BJ (cell line): ENCODE measurements around the gene ZNF580. TPM values are rescaled to one million over a fixed set of nuclear protein-coding genes. Genes with fewer than 3 reads are reported as not detected.

Experiments used
- CTCF ChIA-PET: fragments of 350-600 bp; formaldehyde crosslinking; extraction: SDS; loops from one replicate; lab custom pipeline; 2021; ENCODE audit warnings: antibody characterized with exemption, inconsistent platforms; lab: Yijun Ruan, JAX
- POLR2A ChIA-PET: fragments of 300-600 bp; sonication (Branson Sonifier 250); formaldehyde crosslinking; extraction: SDS; loops from one replicate; lab custom pipeline; 2021; ENCODE audit warnings: antibody characterized with exemption; lab: Charles Lee
- DNase-seq: peaks from one replicate; pipeline ENCODE4 v3.0.0-alpha.2; 2011; ENCODE audit warnings: low read depth
- H3K27me3 ChIP-seq: 2 replicates; pipeline ENCODE4 v1.6.0; 2011; ENCODE audit warnings: low read length; ENCODE audit not compliant: control insufficient read depth, insufficient read depth
- H3K36me3 ChIP-seq: 2 replicates; pipeline ENCODE4 v1.5.1; 2011; ENCODE audit warnings: low read length; ENCODE audit not compliant: control insufficient read depth, insufficient read depth
- H3K4me3 ChIP-seq: 2 replicates; pipeline ENCODE4 v1.5.1; 2011; ENCODE audit warnings: low read depth, mild to moderate bottlenecking, control low read depth, low read length
- polyA plus RNA-seq: library from polyadenylated mRNA; depleted of rRNA; stranded (reverse); fragments of >200 nt; gene quantifications from 2 replicates; pipeline ENCODE4 v1.2.3, GENCODE V29; 2011
- TF ChIP-seq, protein P1 (sequence below): IDR thresholded peaks from 2 replicates; pipeline ENCODE4 v1.5.1; 2011; ENCODE audit warnings: low read depth, mild to moderate bottlenecking, control low read depth, inconsistent platforms, low read length, moderate library complexity; ENCODE audit not compliant: insufficient read depth

ZNF580 gene
- polyA plus RNA-seq, 1 experiment = 12.2 TPM

DNA sequence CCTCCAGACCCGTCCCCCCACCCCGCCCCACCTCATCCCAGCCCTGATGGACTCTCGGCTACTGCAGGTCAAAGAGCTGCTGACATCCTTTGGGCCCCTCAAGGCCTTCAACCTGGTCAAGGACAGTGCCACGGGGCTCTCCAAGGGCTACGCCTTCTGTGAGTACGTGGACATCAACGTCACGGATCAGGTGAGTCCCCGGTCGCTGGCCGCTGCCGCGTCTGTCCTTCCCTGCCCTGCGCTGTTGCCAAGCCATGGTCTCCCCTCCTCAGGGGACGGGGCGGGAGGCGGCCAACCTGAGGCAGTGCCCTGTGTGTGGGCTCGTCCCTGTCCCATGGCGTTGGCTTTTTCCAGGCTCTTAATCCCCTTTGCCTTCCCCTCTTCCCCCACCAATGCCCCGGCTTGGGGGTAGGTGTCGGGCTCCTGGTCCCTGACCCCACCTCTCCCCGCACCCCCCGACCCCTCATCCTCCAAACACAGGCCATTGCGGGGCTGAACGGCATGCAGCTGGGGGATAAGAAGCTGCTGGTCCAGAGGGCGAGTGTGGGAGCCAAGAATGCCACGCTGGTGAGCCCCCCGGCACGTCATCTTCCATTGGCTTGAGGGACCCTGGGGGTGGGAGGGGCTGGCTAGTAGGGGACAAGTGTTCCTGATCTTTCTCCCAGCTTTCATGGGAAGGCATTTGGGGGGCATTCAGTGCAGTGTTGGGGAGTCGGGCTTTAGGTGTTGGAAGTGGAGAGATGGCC lies 28.0 kb downstream of the ZNF580 start:
- no peak overlapping the region for H3K4me3 ChIP-seq
- ChIA-PET POLR2A (no interaction called here), CTCF (no interaction called here)
- H3K27me3 ChIP-seq = no peaks in the 10 kb centered on the region
- peaks cover 47% of the 10 kb centered on the region for H3K36me3 ChIP-seq
- TF ChIP-seq, protein P1, sequence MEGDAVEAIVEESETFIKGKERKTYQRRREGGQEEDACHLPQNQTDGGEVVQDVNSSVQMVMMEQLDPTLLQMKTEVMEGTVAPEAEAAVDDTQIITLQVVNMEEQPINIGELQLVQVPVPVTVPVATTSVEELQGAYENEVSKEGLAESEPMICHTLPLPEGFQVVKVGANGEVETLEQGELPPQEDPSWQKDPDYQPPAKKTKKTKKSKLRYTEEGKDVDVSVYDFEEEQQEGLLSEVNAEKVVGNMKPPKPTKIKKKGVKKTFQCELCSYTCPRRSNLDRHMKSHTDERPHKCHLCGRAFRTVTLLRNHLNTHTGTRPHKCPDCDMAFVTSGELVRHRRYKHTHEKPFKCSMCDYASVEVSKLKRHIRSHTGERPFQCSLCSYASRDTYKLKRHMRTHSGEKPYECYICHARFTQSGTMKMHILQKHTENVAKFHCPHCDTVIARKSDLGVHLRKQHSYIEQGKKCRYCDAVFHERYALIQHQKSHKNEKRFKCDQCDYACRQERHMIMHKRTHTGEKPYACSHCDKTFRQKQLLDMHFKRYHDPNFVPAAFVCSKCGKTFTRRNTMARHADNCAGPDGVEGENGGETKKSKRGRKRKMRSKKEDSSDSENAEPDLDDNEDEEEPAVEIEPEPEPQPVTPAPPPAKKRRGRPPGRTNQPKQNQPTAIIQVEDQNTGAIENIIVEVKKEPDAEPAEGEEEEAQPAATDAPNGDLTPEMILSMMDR = no peak
- no peak for DNase-seq

DNA sequence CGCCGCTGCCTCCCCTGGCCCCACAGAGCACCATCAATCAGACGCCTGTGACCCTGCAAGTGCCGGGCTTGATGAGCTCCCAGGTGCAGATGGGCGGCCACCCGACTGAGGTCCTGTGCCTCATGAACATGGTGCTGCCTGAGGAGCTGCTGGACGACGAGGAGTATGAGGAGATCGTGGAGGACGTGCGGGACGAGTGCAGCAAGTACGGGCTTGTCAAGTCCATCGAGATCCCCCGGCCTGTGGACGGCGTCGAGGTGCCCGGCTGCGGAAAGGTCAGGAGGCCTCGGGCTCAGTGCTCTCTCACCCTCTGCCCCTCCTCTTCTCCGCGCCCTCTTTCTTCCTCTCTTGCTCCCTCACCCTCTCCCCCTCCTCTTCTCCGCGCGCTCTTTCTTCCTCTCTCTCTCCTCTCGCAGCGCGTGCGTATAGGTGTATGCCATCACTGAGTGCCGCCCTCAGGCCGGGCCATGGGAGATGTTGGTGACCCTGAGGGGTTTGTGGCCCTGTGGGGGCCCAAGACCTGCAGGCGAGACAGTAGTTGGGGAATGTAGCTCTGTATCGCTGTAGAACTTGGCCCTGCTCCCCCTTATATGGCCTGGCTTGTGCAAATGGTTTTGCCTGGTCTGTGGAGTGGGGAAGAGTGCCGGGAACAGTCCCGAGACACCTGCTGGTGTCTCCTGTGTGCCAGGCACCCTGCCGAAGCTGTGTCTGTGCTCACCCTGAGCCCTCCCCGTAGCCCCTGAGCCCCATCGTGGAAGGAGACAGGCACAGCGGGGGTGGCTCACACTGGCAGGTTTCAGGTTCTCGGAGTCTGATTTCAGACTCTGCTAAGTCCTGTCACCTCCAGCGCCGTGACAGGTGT lies 28.8 kb downstream of the ZNF580 start:
- TF ChIP-seq, protein P1 = no peak
- ChIA-PET POLR2A (no interaction called here), CTCF (no interaction called here)
- no peak overlapping the region for H3K4me3 ChIP-seq
- peaks cover 40% of the 10 kb centered on the region for H3K36me3 ChIP-seq
- DNase-seq = no peak
- H3K27me3 ChIP-seq = no peaks in the 10 kb centered on the region

DNA sequence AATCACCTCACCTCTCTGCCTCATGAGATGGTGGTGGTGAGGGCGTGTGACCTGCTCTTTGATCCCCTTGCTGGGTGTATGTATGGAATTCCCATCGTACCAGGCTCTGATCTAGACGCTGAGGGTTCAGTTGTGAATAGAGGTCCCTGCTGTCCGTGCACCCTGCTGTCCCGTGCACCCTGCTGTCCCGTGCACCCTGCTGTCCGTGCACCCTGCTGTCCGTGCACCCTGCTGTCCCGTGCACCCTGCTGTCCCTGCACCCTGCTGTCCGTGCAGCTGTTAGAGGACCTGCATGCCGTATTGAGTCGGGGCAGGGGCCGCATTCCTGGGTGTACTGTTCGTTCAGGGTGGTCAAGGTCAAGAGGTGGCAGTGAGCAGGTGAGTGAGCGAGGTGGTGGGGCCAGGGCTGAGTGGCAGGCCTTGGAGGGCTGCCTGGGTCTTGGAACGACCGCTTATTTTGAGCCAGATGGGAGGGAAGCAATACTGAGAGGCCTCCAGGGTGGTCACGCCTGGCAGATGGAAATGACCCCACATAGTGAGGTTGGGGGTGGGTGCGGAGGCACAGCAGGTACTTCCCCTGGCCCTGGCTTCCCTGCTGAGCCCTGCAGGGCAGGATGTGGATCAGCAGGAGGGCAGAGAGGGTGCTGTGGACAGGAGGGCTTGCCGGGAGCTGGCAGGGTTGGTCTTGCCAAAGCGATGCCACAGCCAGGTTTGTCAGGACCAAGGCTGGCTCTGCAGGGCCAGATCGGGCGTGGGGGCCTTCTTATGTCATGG lies 29.7 kb downstream of the ZNF580 start:
- ChIA-PET POLR2A (no interaction called here), CTCF (interaction anchor here (1.2 to 2.0 kb wide), 7 partner anchors 8 to 38 kb away, joined by 4 to 17 read pairs (median 5); partner anchors contain the start of gene U2AF2)
- no peaks in the 10 kb centered on the region for H3K27me3 ChIP-seq
- H3K36me3 ChIP-seq = peaks cover 40% of the 10 kb centered on the region
- H3K4me3 ChIP-seq = no peak overlapping the region
- DNase-seq = no peak
- TF ChIP-seq, protein P1 = no peak

DNA sequence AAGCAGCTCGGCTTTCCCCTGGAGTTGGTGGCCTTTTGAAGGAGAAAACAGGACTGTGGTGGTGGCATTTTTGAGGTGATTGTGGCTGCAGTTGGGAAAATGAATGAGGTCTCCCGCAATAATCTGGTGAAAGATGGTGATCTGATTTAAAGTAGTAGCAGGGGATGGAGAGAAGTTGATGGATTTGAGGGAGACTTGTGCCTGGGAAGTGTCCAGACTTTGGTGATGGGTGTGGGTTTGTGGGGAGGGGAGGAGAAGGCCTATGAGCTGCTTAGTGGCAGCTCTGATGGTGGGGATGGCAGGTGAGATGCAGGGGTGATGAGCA lies 30.2 kb downstream of the ZNF580 start:
- CTCF ChIA-PET = interaction anchor here (1.0 to 2.0 kb wide), 11 partner anchors 9 to 45 kb away, joined by 3 to 17 read pairs (median 4); partner anchors contain the start of genes CCDC106 and U2AF2
- Histone ChIP-seq H3K27me3 (no peaks in the 10 kb centered on the region), H3K4me3 (no peak overlapping the region), H3K36me3 (peaks cover 38% of the 10 kb centered on the region)
- TF ChIP-seq, protein P1 = no peak
- DNase-seq = no peak
- POLR2A ChIA-PET = no interaction called here

DNA sequence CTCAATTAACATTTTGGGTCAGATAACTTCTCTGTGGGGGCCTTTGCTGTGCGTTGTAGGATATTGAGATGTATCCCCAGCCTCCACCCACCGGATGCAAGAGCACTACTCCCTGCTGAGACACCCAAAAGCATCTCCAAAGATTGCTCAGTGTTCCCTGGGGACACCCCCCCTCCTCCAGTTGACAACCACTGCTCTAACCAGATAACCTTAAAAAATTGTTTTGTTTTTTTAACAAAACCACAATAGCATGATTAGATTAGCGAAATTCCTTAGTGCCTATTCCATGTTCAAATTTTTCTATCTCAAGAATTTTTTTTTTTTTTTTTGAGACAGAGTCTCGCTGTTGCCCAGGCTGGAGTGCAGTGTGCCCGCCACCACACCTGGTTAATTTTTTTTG lies 31.6 kb downstream of the ZNF580 start:
- ChIA-PET POLR2A (no interaction called here), CTCF (interaction anchor here (1.3 to 2.0 kb wide), 4 partner anchors 15 to 46 kb away, joined by 3 to 17 read pairs (median 6); partner anchors contain the start of gene CCDC106)
- H3K4me3 ChIP-seq = no peak overlapping the region
- TF ChIP-seq, protein P1 = no peak
- peaks cover 26% of the 10 kb centered on the region for H3K36me3 ChIP-seq
- DNase-seq = no peak
- H3K27me3 ChIP-seq = no peaks in the 10 kb centered on the region
